Esophagus squamous epithelium (tissue), 5 donors: ENCODE measurements around the gene CABLES1. TPM values are rescaled to one million over a fixed set of nuclear protein-coding genes. Genes with fewer than 3 reads are reported as not detected.

Experiments used
- DNase-seq: peaks from one replicate; lab custom pipeline; 2025; lab: John Stamatoyannopoulos, UW
- H3K27ac ChIP-seq, 4 donors: fragments of 200-600 bp; sonication (generic); one replicate each; pipeline ENCODE4 v1.5.1; 2016 to 2019; ENCODE audit warnings: mild to moderate bottlenecking in 1 of 4
- H3K27me3 ChIP-seq, 4 donors: fragments of 200-600 bp; sonication (generic); 1 replicate in 3 of 4; 2 replicates in 1 of 4; pipeline versions ENCODE4 v1.5.1 to v1.6.0; 2017 to 2021; ENCODE audit warnings: antibody characterized with exemption in 1 of 4
- H3K36me3 ChIP-seq, 3 donors: fragments of 200-600 bp; sonication (generic); one replicate each; pipeline ENCODE4 v1.5.1; 2016 to 2019
- H3K4me1 ChIP-seq, 3 donors: fragments of 200-600 bp; sonication (generic); one replicate each; pipeline ENCODE4 v1.5.1; 2017 to 2019
- H3K4me3 ChIP-seq, 4 donors: fragments of 200-600 bp; sonication (generic); 1 replicate in 3 of 4; 2 replicates in 1 of 4; pipeline ENCODE4 v1.5.1; 2016 to 2019; ENCODE audit warnings: mild to moderate bottlenecking in 2 of 4, moderate library complexity in 1 of 4
- H3K9me3 ChIP-seq, 3 donors: fragments of 200-600 bp; sonication (generic); one replicate each; pipeline ENCODE4 v1.5.1; 2016 to 2019
- CTCF ChIP-seq, 6 experiments: fragments of 450-650 bp in 4 of 6; fragments of 200-600 bp in 2 of 6; sonication (generic) in 2 of 6; IDR thresholded peaks; one replicate each; pipeline ENCODE4 v1.5.1; 2016 to 2019; ENCODE audit warnings: antibody characterized with exemption in 6 of 6, mild to moderate bottlenecking in 4 of 6, moderate library complexity in 4 of 6
- POLR2A ChIP-seq, 4 donors: fragments of 450-650 bp; IDR thresholded peaks; one replicate each; pipeline ENCODE4 v1.6.1; 2017; ENCODE audit warnings: antibody characterized with exemption in 4 of 4, mild to moderate bottlenecking in 4 of 4, moderate library complexity in 3 of 4
- WGBS, 2 donors: methylation state at CpG; one replicate each; pipeline ENCODE4 v1.1.5; 2018; 5-methylcytosine and 5-hydroxymethylcytosine counted together
- intact Hi-C: fragments of 100-400 bp; cut with DNase I; formaldehyde crosslinking; loops from one replicate; pipeline ENCODE4 v1.15.0; 2022
- total RNA-seq, 4 donors: library from RNA; depleted of rRNA; stranded (reverse); fragments of >200 nt; gene quantifications; one replicate each; pipeline ENCODE4 v1.1.0, GENCODE V29; 2016
- donor health status: DM: yes; HTN: yes; CAD: no.

The CABLES1 gene
- total RNA-seq, 4 donors from 2014 or later, result 4.4 to 9.9 (median 8.5) TPM

DNA sequence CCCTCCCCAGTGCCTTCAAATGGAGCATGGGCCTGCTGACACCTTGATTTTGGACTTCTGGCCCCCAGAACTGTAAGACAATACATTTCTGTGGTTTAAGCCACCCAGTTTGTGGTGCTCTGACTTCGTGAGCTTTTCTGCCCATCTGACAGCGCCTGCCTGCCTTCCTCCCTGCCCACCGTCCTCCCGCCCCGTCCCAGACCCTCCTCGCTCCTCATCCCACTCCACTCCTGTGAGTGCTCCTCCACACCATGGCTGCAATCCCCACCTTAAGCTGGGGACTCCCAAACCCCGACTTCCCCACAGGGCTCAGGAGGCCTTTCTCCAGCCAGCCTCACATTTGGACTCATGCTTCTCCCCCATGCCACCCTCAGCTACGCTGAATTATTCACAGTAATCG is 70.7 kb downstream of the CABLES1 start:
- intact Hi-C loops, result no loop called here
- Histone ChIP-seq H3K27ac (no peak overlapping the region), H3K9me3 (no peaks in the 10 kb centered on the region), H3K27me3 (no peaks in the 10 kb centered on the region), H3K36me3 (peaks cover 0 to 8% (median 0%) of the 10 kb centered on the region in 3 donors), H3K4me3 (no peak overlapping the region), H3K4me1 (peaks cover 4 to 33% (median 4%) of the 10 kb centered on the region in 3 donors)
- DNase-seq, result no peak
- 90 to 97% methylated on average over 9 of the region's 9 CpGs for WGBS, 2 donors
- TF ChIP-seq CTCF (IDR thresholded peaks at IDR 0.05), result no peak
- no peak for TF ChIP-seq POLR2A (IDR thresholded peaks at IDR 0.05)

- H3K9me3 ChIP-seq, result no peaks in the 10 kb centered on the region
- 32 to 49% methylated on average over 8 of the region's 9 CpGs for WGBS, 2 donors
- H3K4me1 ChIP-seq, result peaks cover 4 to 43% (median 4%) of the 10 kb centered on the region in 3 donors
- H3K27me3 ChIP-seq, result no peaks in the 10 kb centered on the region
- DNase-seq, result no peak
- intact Hi-C loops, result no loop called here
- TF ChIP-seq CTCF (IDR thresholded peaks at IDR 0.05), result peak in 5 of 6 experiments; percentile 24 to 47 (median 25)
- no peak for TF ChIP-seq POLR2A (IDR thresholded peaks at IDR 0.05)
- H3K4me3 ChIP-seq, result no peak overlapping the region
- peak overlapping the region in 1 of 4 donors; percentile 33 for H3K27ac ChIP-seq
- H3K36me3 ChIP-seq, result peaks cover 0 to 8% (median 0%) of the 10 kb centered on the region in 3 donors
Observed at GRCh38 chr18:23207191-23207955, 72.1 kb downstream of the CABLES1 start.

- no peak overlapping the region for H3K4me3 ChIP-seq
- no peak overlapping the region for H3K27ac ChIP-seq
- no peak for DNase-seq
- no peaks in the 10 kb centered on the region for H3K27me3 ChIP-seq
- WGBS, 2 donors, result 87 to 98% methylated on average over 5 of the region's 6 CpGs
- peaks cover 4 to 48% (median 4%) of the 10 kb centered on the region in 3 donors for H3K4me1 ChIP-seq
- no peak for TF ChIP-seq POLR2A (IDR thresholded peaks at IDR 0.05)
- no peak for TF ChIP-seq CTCF (IDR thresholded peaks at IDR 0.05)
- intact Hi-C loops, result no loop called here
- peaks cover 0 to 8% (median 0%) of the 10 kb centered on the region in 3 donors for H3K36me3 ChIP-seq
- H3K9me3 ChIP-seq, result no peaks in the 10 kb centered on the region
Observed at GRCh38 chr18:23207994-23208393, 72.7 kb downstream of the CABLES1 start.

- Histone ChIP-seq H3K27me3 (no peaks in the 10 kb centered on the region), H3K4me1 (peaks cover 4 to 54% (median 4%) of the 10 kb centered on the region in 3 donors), H3K9me3 (no peaks in the 10 kb centered on the region), H3K27ac (no peak overlapping the region), H3K36me3 (peaks cover 0 to 9% (median 0%) of the 10 kb centered on the region in 3 donors), H3K4me3 (no peak overlapping the region)
- DNase-seq, result no peak
- WGBS, 2 donors, result 88 to 96% methylated on average over 2 to 3 of the region's 3 CpGs
- intact Hi-C loops, result no loop called here
- TF ChIP-seq CTCF (IDR thresholded peaks at IDR 0.05) (no peak), POLR2A (IDR thresholded peaks at IDR 0.05) (no peak)
Observed at GRCh38 chr18:23208600-23208999, 73.3 kb downstream of the CABLES1 start.

DNA sequence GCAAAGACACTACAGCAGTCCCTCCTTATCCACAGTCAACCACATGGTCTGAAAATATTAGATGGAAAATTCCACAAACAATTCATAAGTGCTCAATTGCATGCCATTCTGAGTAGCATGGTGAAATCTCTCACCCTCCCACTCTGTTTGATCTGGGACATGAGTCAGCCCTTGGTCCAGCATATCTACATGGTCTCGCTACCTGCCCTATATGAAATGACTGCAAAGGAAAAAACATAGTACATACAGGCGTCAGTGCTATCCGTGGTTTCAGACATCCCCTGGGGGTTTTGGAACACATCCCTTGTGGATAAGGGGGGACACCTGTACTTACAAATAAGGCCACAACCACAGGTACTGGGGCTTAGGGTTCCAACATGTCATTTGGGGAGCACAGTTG is 73.7 kb downstream of the CABLES1 start:
- intact Hi-C loops, result no loop called here
- H3K4me1 ChIP-seq, result peaks cover 4 to 55% (median 4%) of the 10 kb centered on the region in 3 donors
- no peaks in the 10 kb centered on the region for H3K27me3 ChIP-seq
- H3K36me3 ChIP-seq, result peaks cover 0 to 14% (median 0%) of the 10 kb centered on the region in 3 donors
- 30 to 41% methylated on average over 2 to 3 of the region's 3 CpGs for WGBS, 2 donors
- no peak overlapping the region for H3K27ac ChIP-seq
- no peak overlapping the region for H3K4me3 ChIP-seq
- no peak for DNase-seq
- no peaks in the 10 kb centered on the region for H3K9me3 ChIP-seq
- TF ChIP-seq CTCF (IDR thresholded peaks at IDR 0.05) (no peak), POLR2A (IDR thresholded peaks at IDR 0.05) (no peak)
